PC-3 (cell line): Measurements from ENCODE around the gene CALHM6. TPM values are rescaled to one million over a fixed set of nuclear protein-coding genes. Genes with fewer than 3 reads are reported as not detected.

Experiments used
- ATAC-seq: fragments of 200-7000 bp; cut with Tn5 transposase; 2 replicates; pipeline ENCODE4 v1.9.1; 2020; ENCODE audit warnings: mild to moderate bottlenecking, moderate library complexity
- BruUV-seq: library from RNA; stranded (reverse); fragments of 400-500 nt; replicated peaks from 2 replicates; lab custom pipeline; 2021; lab: Mats Ljungman, UMichigan
- CTCF ChIA-PET: fragments of 300-600 bp; sonication (Branson Sonifier 250); formaldehyde crosslinking; loops from one replicate; lab custom pipeline; 2022; ENCODE audit warnings: antibody characterized with exemption; lab: Charles Lee
- POLR2A ChIA-PET: fragments of 300-600 bp; sonication (Branson Sonifier 250); formaldehyde crosslinking; loops from one replicate; lab custom pipeline; 2022; ENCODE audit warnings: antibody characterized with exemption; ENCODE audit not compliant: unreplicated experiment; lab: Charles Lee
- DNase-seq: peaks from one replicate; pipeline ENCODE4 v3.0.0-alpha.2; 2015
- H2AFZ ChIP-seq: fragments of 300-600 bp; sonication (generic); 2 replicates; pipeline ENCODE4 v1.6.0; 2016; ENCODE audit warnings: antibody characterized with exemption, low read length
- H3F3A ChIP-seq: fragments of 300-600 bp; sonication (generic); one replicate; pipeline ENCODE4 v1.6.0; 2017; ENCODE audit warnings: antibody characterized with exemption, low read length, control low read depth, mild to moderate bottlenecking; ENCODE audit not compliant: unreplicated experiment
- H3K27ac ChIP-seq: fragments of 300-600 bp; sonication (generic); 2 replicates; pipeline ENCODE4 v1.5.1; 2016; ENCODE audit warnings: mild to moderate bottlenecking, low read length
- H3K27me3 ChIP-seq: fragments of 300-600 bp; sonication (generic); 2 replicates; pipeline ENCODE4 v1.6.1; 2016; ENCODE audit warnings: low read length, mixed read lengths
- H3K36me3 ChIP-seq: fragments of 300-600 bp; sonication (generic); 2 replicates; pipeline ENCODE4 v1.6.1; 2016; ENCODE audit warnings: low read depth, mixed run types, low read length, mixed read lengths
- H3K4me1 ChIP-seq: fragments of 300-600 bp; sonication (generic); 2 replicates; pipeline ENCODE4 v1.5.1; 2016; ENCODE audit warnings: low read length; ENCODE audit not compliant: insufficient read depth
- H3K4me2 ChIP-seq: fragments of 300-600 bp; sonication (generic); 2 replicates; pipeline ENCODE4 v1.6.0; 2016; ENCODE audit warnings: low read length
- H3K4me3 ChIP-seq: fragments of 300-600 bp; sonication (generic); 2 replicates; pipeline ENCODE4 v1.5.1; 2016; ENCODE audit warnings: mild to moderate bottlenecking, low read length, mixed read lengths
- H3K79me2 ChIP-seq: fragments of 300-600 bp; sonication (generic); 2 replicates; pipeline ENCODE4 v1.6.1; 2017; ENCODE audit warnings: low read length, mixed read lengths
- H3K9ac ChIP-seq: fragments of 300-600 bp; sonication (generic); 2 replicates; pipeline ENCODE4 v1.6.0; 2016; ENCODE audit warnings: mild to moderate bottlenecking, low read length
- H3K9me2 ChIP-seq: fragments of 300-600 bp; sonication (generic); replicated peaks from 2 replicates; pipeline ENCODE4 v1.6.1; 2016; ENCODE audit warnings: mixed run types, low read length, mixed read lengths
- H3K9me3 ChIP-seq: fragments of 300-600 bp; sonication (generic); 2 replicates; pipeline ENCODE4 v1.6.1; 2016; ENCODE audit warnings: low read length, mixed read lengths
- H4K20me1 ChIP-seq: fragments of 300-600 bp; sonication (generic); 2 replicates; pipeline ENCODE4 v1.6.1; 2016; ENCODE audit warnings: low read length, mixed read lengths
- EZH2 ChIP-seq: fragments of 300-600 bp; sonication (generic); IDR thresholded peaks from one replicate; pipeline ENCODE4 v1.6.1; 2017; ENCODE audit warnings: antibody characterized with exemption, mild to moderate bottlenecking, low read length; ENCODE audit not compliant: unreplicated experiment
- EZH2phosphoT487 ChIP-seq: fragments of 300-600 bp; sonication (generic); IDR thresholded peaks from 2 replicates; pipeline ENCODE4 v1.6.1; 2018; ENCODE audit warnings: mild to moderate bottlenecking, antibody characterized with exemption, low read length, borderline replicate concordance
- intact Hi-C: fragments of 100-400 bp; cut with micrococcal nuclease; formaldehyde crosslinking; loops from 2 replicates; pipeline ENCODE4 v1.9.0; 2023
- total RNA-seq: library from RNA; depleted of rRNA; stranded (reverse); fragments of >200 nt; gene quantifications from 2 replicates; pipeline ENCODE4 v1.2.3, GENCODE V29; 2014
- TF ChIP-seq, protein P1 (sequence below): fragments of 300-600 bp; sonication (generic); conservative IDR thresholded peaks from 2 replicates; pipeline ENCODE4 v1.5.1; 2017; ENCODE audit warnings: antibody characterized with exemption, low read depth, mild to moderate bottlenecking, low read length

CALHM6 gene
- total RNA-seq, 1 experiment from 2014 or later: not detected

DNA sequence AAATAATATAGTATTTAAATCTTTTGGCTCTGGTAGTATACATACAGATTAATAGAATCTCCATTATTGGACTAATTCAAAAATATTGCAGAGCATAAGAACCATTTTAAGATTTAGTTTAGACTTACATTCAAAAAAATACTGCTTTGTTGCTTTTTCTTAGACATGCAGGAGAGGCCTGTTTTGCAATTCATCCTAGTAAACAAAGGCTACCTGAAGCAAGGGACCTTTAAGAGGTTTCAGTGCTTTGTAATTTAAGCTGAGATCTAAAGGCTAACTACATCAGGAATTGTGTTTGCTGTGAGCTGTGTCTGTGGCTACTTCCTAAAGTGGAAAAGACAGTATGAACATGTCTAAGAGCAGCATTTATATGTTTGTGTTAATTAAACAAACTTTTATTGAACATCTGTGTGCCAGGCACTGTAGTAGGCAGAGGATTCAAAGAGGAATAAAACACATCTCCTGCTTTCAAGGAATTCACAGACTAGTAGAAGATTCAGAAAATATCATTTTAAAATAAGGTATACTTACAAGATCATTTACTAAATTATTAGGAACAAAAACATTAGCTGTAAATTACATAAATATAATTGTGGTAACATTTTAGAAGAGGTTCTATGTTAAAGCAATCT lies 29.1 kb upstream of the CALHM6 start:
- H3K4me3 ChIP-seq: no peak overlapping the region
- H3K36me3 ChIP-seq: no peaks in the 10 kb centered on the region
- no peaks in the 10 kb centered on the region for H3K27me3 ChIP-seq
- no TSS peak for BruUV-seq
- no peaks in the 10 kb centered on the region for H3K9me2 ChIP-seq
- H3K4me2 ChIP-seq: no peak overlapping the region
- intact Hi-C loops: no loop called here
- H3K4me1 ChIP-seq: no peaks in the 10 kb centered on the region
- TF ChIP-seq EZH2phosphoT487 (no peak), EZH2 (no peak)
- TF ChIP-seq, protein P1, sequence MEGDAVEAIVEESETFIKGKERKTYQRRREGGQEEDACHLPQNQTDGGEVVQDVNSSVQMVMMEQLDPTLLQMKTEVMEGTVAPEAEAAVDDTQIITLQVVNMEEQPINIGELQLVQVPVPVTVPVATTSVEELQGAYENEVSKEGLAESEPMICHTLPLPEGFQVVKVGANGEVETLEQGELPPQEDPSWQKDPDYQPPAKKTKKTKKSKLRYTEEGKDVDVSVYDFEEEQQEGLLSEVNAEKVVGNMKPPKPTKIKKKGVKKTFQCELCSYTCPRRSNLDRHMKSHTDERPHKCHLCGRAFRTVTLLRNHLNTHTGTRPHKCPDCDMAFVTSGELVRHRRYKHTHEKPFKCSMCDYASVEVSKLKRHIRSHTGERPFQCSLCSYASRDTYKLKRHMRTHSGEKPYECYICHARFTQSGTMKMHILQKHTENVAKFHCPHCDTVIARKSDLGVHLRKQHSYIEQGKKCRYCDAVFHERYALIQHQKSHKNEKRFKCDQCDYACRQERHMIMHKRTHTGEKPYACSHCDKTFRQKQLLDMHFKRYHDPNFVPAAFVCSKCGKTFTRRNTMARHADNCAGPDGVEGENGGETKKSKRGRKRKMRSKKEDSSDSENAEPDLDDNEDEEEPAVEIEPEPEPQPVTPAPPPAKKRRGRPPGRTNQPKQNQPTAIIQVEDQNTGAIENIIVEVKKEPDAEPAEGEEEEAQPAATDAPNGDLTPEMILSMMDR: no peak
- ChIA-PET CTCF (interaction anchor here (0.6 kb wide), 1 partner anchor 449 kb away, joined by 3 read pairs; no protein-coding TSS in a partner anchor), POLR2A (interaction anchor here (0.6 kb wide), 1 partner anchor 45 kb away, joined by 3 read pairs; no protein-coding TSS in a partner anchor)
- H3K9me3 ChIP-seq: no peaks in the 10 kb centered on the region
- no peaks in the 10 kb centered on the region for H3F3A ChIP-seq
- H3K27ac ChIP-seq: no peak overlapping the region
- ATAC-seq: no peak
- H3K9ac ChIP-seq: no peak overlapping the region
- no peaks in the 10 kb centered on the region for H3K79me2 ChIP-seq
- DNase-seq: no peak
- no peak overlapping the region for H2AFZ ChIP-seq
- no peaks in the 10 kb centered on the region for H4K20me1 ChIP-seq

DNA sequence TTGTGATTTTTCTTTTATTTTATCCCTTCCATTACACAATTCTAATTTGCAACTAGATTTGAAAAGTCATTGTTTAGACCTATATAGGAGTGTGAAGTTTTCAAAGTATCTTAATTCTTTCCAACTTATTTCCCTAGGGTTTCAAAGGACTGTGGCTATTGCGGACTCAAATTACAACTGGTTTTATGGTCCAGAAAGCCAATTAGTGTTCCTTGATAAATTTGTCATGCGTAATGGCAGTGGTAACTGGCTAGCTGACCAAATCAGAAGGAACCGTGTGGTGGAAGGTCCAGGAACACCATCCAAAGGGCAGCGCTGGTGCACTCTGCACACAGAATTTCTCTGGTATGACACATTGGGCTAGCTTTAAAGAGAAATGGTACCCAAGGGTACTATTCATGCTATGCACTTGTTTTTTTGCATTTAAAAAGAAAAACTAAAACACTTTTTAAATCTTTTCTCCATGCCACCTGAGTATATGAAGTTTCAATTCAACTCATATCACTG lies 27.9 kb upstream of the CALHM6 start:
- H3K9me2 ChIP-seq: no peaks in the 10 kb centered on the region
- no peaks in the 10 kb centered on the region for H3F3A ChIP-seq
- no peaks in the 10 kb centered on the region for H3K36me3 ChIP-seq
- no peak overlapping the region for H2AFZ ChIP-seq
- H3K27ac ChIP-seq: no peak overlapping the region
- no peak overlapping the region for H3K9ac ChIP-seq
- CTCF ChIA-PET: no interaction called here
- H4K20me1 ChIP-seq: no peaks in the 10 kb centered on the region
- TF ChIP-seq EZH2 (no peak), EZH2phosphoT487 (no peak)
- TF ChIP-seq, protein P1: no peak
- no peaks in the 10 kb centered on the region for H3K4me1 ChIP-seq
- no peaks in the 10 kb centered on the region for H3K79me2 ChIP-seq
- intact Hi-C loops: no loop called here
- H3K27me3 ChIP-seq: no peaks in the 10 kb centered on the region
- ATAC-seq (no peak), DNase-seq (no peak)
- H3K9me3 ChIP-seq: no peaks in the 10 kb centered on the region
- H3K4me2 ChIP-seq: no peak overlapping the region
- POLR2A ChIA-PET: no interaction called here
- H3K4me3 ChIP-seq: no peak overlapping the region
- no TSS peak for BruUV-seq

DNA sequence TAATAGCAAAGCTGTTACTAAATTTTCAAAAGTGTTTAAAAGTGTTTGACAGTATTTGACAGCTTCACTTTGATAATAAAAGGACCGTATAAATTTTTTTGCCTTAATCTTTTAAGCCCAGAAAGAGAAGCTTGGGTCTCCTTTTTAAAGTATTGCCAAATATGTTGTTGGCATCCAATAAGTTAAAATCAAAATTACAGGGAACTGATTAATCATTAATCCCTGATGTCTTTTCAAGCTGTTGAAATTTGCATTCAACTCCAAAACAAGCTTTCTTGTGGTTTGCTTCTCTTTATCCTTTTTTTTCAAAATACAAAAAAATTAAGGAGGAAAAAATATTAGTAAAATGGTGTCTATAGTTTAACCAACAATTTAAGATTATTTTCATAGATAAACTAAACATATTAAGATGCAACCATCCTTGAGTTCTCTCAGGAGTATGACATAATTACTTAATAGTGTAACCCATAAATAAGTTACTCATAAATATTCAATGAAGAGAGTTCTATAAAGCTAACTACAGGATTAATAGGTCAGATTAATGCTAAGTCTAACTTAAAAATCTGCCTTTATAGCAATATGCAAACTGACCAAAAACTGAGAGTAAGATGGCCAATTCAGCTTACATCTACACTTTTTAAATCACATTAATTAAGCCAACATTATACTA lies 27.0 kb upstream of the CALHM6 start:
- Histone ChIP-seq H4K20me1 (no peaks in the 10 kb centered on the region), H3K9me2 (no peaks in the 10 kb centered on the region), H3K4me3 (no peak overlapping the region), H3K36me3 (no peaks in the 10 kb centered on the region), H3K4me2 (no peak overlapping the region), H3F3A (no peaks in the 10 kb centered on the region), H3K9me3 (no peaks in the 10 kb centered on the region), H2AFZ (no peak overlapping the region), H3K79me2 (no peaks in the 10 kb centered on the region), H3K27ac (no peak overlapping the region), H3K27me3 (no peaks in the 10 kb centered on the region), H3K4me1 (no peaks in the 10 kb centered on the region), H3K9ac (no peak overlapping the region)
- DNase-seq (no peak), ATAC-seq (no peak)
- POLR2A ChIA-PET: no interaction called here
- BruUV-seq: no TSS peak
- TF ChIP-seq EZH2phosphoT487: no peak
- TF ChIP-seq, protein P1: no peak
- no peak for TF ChIP-seq EZH2
- CTCF ChIA-PET: no interaction called here
- intact Hi-C loops: no loop called here
